HG02623 (cell line): ENCODE results near the gene SLC9A9.

Source experiments
- ATAC-seq: cut with Tn5 transposase; IDR thresholded peaks from one replicate; pipeline ENCODE4 v1.9.1; 2021; ENCODE audit warnings: moderate library complexity; ENCODE audit not compliant: unreplicated experiment

Gene SLC9A9

DNA sequence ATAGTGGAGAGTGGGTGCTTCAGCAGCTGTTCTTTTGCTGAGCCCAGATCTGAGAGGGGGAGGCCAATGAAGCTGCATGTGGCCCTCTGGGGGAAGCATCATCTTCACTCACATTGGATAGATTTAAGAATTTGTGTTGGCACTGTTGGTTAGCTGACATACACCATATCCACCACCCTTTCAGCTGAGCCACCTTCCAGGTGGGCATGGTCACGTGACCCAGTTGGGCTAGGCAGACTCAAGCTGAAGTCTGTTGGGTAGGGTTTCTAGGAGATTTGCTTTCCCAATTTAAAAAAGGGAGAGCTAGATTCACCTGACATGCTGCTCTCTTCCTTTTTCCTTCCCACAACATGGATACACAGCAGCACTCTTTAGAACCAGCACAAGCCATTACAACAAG lies 417.7 kb downstream of the SLC9A9 start:
- no peak for ATAC-seq

- ATAC-seq: no peak
These were observed 418.4 kb downstream of the SLC9A9 start for GRCh38 chr3:143429628-143430514.

- ATAC-seq: no peak
These were observed 420.0 kb downstream of the SLC9A9 start for GRCh38 chr3:143428294-143428693.

DNA sequence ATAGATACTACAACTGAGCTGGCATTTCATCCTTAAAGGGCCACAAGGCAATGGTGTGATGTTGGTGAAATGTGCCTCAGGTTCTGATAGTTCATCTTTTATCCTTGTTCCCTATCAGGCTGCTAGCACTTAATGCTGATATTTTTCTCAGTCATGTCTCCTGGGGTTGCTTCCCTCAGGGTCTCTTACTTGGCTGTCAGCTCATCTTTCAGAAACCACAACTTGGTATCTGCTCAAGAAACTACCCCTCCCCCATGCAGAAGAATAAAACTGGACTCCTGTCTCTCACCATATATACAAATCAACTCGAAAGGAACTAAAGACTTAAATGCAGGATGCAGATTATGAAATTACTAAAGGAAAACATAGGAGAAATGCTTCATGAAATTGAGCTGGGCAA lies 420.6 kb downstream of the SLC9A9 start:
- ATAC-seq: no peak

- ATAC-seq: no peak
These were observed 423.4 kb downstream of the SLC9A9 start for GRCh38 chr3:143424874-143425273.

DNA sequence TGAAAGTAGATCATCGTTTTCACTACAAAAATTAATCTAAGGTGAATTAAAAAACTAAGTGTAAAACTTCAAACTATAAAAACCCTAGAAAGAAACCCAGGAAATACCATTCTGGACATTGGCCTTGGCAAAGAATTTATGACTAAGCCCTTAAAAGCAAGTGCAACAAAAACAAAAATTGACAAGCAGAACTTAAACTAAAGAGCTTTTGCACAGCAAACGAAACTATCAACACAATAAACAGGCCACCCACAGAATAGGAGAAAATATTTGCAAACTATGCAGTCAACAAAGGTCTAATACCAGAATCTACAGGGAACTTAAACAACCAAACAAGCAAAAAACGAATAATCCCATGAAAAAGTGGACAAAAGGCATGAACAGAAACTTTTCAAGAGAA lies 426.7 kb downstream of the SLC9A9 start:
- no peak for ATAC-seq

GRCh38 chr3:143419611-143420010 lies 428.7 kb downstream of the SLC9A9 start:
- no peak for ATAC-seq

DNA sequence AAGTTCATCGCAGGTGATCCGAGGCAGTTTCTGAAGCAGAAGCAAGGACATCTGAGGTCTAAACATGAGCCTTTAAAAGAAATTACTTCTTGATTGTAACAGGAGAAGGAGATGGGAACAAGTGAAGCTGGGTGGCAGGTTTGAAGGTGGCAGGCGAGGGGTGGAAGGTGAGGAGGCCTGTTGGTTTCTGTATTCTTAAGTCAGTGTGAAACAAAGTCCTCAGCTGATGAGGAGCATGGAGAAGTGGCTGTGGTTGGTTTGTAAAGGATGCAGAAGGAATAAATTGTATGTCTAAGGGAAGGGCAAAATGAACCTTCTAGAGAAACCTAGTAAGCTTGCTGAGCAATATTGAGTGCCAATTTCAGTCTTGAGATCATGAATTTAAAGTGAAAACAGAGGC lies 429.9 kb downstream of the SLC9A9 start:
- ATAC-seq: no peak

GRCh38 chr3:143416229-143416628 lies 432.0 kb downstream of the SLC9A9 start:
- no peak for ATAC-seq

GRCh38 chr3:143414571-143415253 lies 433.6 kb downstream of the SLC9A9 start:
- no peak for ATAC-seq

- no peak for ATAC-seq
These were observed 434.9 kb downstream of the SLC9A9 start for GRCh38 chr3:143413372-143413771.

DNA sequence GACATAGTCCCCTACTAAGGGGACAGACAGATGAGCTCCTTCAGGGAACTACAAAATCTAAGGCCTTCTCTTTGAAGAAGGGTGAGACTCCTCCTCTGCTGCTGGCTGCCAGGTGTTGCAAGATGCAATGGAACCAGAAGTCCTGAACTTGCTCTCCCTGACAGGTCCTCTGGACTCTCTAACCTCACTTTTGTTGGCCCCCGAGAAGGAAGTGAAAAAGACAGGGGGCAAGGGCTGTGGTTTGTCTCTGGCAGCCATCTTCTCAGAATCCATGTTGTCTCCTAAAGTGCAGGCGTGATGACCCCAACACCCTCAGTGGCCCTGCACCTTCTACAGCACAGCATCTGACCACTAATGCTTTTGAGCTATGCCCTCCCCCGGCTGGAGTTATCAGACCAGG lies 436.2 kb downstream of the SLC9A9 start:
- ATAC-seq: no peak

DNA sequence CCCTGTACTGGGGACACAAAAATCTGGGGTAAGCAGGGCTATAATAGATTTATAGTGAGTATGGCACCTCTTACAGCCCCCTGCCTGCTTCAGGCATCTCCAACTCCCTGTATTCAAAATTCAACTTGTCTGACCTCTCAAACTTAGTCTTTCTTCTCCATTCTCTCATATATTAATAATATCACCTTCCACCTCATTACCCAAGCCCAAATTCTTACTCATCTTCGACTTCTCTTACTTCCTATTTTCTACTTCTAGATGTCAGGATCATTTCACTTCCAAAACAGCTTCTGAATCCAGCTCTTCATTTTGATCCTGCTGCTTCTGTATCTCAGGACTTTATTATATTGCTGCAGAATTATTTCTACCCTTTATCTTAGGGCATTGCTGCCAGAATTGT lies 438.0 kb downstream of the SLC9A9 start:
- ATAC-seq: no peak

DNA sequence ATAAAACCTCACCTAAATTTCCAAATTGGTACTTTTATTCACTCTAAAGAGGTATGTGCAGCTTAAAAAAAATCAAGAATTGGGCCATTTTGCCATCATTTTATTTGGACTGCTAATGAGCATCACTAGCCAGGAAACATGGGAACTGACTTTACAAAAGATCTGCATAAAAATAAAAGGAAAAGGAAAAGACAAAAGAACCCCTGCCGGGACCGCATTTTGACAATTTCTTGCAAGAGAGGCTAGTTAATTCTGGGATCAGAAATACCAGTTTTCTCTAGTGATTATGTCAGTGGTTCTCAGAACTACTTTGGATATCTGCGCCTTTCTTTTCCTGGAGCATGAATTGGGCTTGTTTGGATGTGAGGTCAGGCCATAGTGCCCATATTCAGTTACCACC lies 439.5 kb downstream of the SLC9A9 start:
- ATAC-seq: no peak

GRCh38 chr3:143402602-143403001 lies 445.7 kb downstream of the SLC9A9 start:
- no peak for ATAC-seq

GRCh38 chr3:143396790-143397189 lies 451.5 kb downstream of the SLC9A9 start:
- ATAC-seq: no peak

GRCh38 chr3:143389388-143389787 lies 458.9 kb downstream of the SLC9A9 start:
- no peak for ATAC-seq

GRCh38 chr3:143387425-143387824 lies 460.8 kb downstream of the SLC9A9 start:
- no peak for ATAC-seq

DNA sequence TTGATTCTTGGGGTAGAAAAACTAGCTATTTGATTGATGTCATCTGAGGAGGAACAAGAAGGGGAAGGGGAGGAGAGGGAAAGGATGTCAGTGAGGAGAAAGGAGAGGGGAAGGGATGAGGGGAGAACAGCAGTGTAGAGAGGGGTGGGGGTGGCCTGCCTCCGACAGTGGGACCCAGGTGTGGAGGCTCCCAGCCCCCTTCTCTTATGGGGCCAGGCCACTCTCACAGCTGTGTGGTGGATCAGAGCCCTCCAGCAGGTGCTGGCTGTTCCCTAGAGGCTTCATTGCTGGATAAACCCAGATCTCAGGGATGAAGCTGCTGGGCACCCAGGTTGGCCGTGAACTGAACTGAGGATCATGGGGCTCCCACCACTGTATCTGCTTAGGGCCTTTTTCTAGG lies 464.2 kb downstream of the SLC9A9 start:
- ATAC-seq: no peak

- ATAC-seq: no peak
These were observed 464.8 kb downstream of the SLC9A9 start for GRCh38 chr3:143383421-143383820.

GRCh38 chr3:143382816-143383215 lies 465.5 kb downstream of the SLC9A9 start:
- ATAC-seq: no peak

- ATAC-seq: no peak
These were observed 467.8 kb downstream of the SLC9A9 start for GRCh38 chr3:143380449-143380848.
